Vagina (tissue), 2 donors: ENCODE measurements around the gene ANGPTL1.

ENCODE experiments used
- POLR2A ChIP-seq, 2 donors: fragments of 450-650 bp; IDR thresholded peaks; one replicate each; pipeline ENCODE4 v1.6.1; 2017; ENCODE audit warnings: antibody characterized with exemption in 2 of 2, mild to moderate bottlenecking in 2 of 2, moderate library complexity in 2 of 2
- POLR2AphosphoS5 ChIP-seq, 2 donors: sonication (generic); formaldehyde crosslinking; IDR thresholded peaks; one replicate each; pipeline ENCODE4 v1.9.0; 2017; ENCODE audit warnings: antibody characterized with exemption in 2 of 2, mild to moderate bottlenecking in 2 of 2, low read depth in 1 of 2; ENCODE audit not compliant: insufficient read depth in 1 of 2
- TF ChIP-seq, protein P1 (sequence below), 3 experiments: fragments of 450-650 bp in 2 of 3; fragments of 200-600 bp in 1 of 3; sonication (generic) in 1 of 3; IDR thresholded peaks; one replicate each; pipeline ENCODE4 v1.5.1; 2017 to 2019; ENCODE audit warnings: antibody characterized with exemption in 3 of 3, mild to moderate bottlenecking in 2 of 3, moderate library complexity in 2 of 3

DNA sequence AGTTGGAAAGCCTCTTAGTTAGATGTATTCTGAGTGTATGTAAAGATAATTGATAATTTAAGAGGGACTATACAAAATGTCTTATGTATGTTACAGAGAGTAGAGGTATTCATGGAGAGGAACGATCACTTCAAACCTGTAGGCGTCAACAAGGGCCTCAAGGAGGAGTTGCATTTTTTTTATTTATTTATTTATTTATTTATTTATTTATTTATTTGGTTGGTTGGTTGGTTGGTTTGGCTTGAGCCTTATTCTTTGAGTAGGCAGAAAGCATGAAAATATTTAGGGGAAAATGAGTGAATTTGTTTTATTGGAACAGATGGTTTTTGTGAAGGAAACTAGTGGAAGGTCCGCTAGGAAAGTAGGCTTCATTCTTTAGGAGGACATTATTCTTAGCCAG is 8.5 kb downstream of the ANGPTL1 start:
- TF ChIP-seq, protein P1, sequence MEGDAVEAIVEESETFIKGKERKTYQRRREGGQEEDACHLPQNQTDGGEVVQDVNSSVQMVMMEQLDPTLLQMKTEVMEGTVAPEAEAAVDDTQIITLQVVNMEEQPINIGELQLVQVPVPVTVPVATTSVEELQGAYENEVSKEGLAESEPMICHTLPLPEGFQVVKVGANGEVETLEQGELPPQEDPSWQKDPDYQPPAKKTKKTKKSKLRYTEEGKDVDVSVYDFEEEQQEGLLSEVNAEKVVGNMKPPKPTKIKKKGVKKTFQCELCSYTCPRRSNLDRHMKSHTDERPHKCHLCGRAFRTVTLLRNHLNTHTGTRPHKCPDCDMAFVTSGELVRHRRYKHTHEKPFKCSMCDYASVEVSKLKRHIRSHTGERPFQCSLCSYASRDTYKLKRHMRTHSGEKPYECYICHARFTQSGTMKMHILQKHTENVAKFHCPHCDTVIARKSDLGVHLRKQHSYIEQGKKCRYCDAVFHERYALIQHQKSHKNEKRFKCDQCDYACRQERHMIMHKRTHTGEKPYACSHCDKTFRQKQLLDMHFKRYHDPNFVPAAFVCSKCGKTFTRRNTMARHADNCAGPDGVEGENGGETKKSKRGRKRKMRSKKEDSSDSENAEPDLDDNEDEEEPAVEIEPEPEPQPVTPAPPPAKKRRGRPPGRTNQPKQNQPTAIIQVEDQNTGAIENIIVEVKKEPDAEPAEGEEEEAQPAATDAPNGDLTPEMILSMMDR (IDR thresholded peaks at IDR 0.05) = no peak
- TF ChIP-seq POLR2A (IDR thresholded peaks at IDR 0.05) = no peak
- TF ChIP-seq POLR2AphosphoS5 (IDR thresholded peaks at IDR 0.05; ENCODE audit: insufficient read depth in 1 of 2, low read depth in 1 of 2) = no peak
